OCI-LY3 (cell line): ENCODE results near the gene TBPL2.
A peak's percentile ranks its signal among the peaks of the same experiment; 100 is the strongest.

Experiments used
- H2AFZ ChIP-seq: fragments of 200-600, 300-600 bp; shearing (Covaris generic); 2 replicates; pipeline ENCODE4 v1.6.0; 2014; ENCODE audit warnings: antibody characterized with exemption, low read depth, low read length
- H3K27ac ChIP-seq: fragments of 200-600, 300-600 bp; sonication (generic); 2 replicates; pipeline ENCODE4 v1.5.1; 2014; ENCODE audit warnings: mild to moderate bottlenecking, low read length, moderate library complexity, mixed read lengths
- H3K27me3 ChIP-seq: fragments of 200-600, 300-600 bp; sonication (generic); 2 replicates; pipeline ENCODE4 v1.6.1; 2014; ENCODE audit warnings: low read depth, low read length, mixed read lengths
- H3K36me3 ChIP-seq: fragments of 200-600, 300-600 bp; sonication (generic); replicated peaks from 2 replicates; pipeline ENCODE3; 2014; ENCODE audit warnings: low read depth, low read length, mixed read lengths
- H3K4me1 ChIP-seq: fragments of 300-600, 200-600 bp; sonication (generic); 2 replicates; pipeline ENCODE4 v1.6.1; 2014; ENCODE audit warnings: low read length, mixed read lengths
- H3K4me2 ChIP-seq: fragments of 200-600, 300-600 bp; sonication (generic); 2 replicates; pipeline ENCODE4 v1.6.1; 2014; ENCODE audit warnings: low read length, mixed read lengths
- H3K4me3 ChIP-seq: fragments of 300-600, 200-600 bp; sonication (generic); 2 replicates; pipeline ENCODE4 v1.5.1; 2014; ENCODE audit warnings: antibody characterized with exemption, mild to moderate bottlenecking, low read length, moderate library complexity
- H3K79me2 ChIP-seq: fragments of 300-600, 200-600 bp; shearing (Covaris generic); 2 replicates; pipeline ENCODE4 v1.6.1; 2014; ENCODE audit warnings: mild to moderate bottlenecking, low read length, mixed read lengths
- H3K9ac ChIP-seq: fragments of 300-600, 200-600 bp; shearing (Covaris generic); 2 replicates; pipeline ENCODE4 v1.6.0; 2014; ENCODE audit warnings: mild to moderate bottlenecking, low read length, moderate library complexity
- H3K9me3 ChIP-seq: fragments of 200-600, 300-600 bp; shearing (Covaris generic); 2 replicates; pipeline ENCODE4 v1.6.1; 2014; ENCODE audit warnings: low read length, mixed read lengths; ENCODE audit not compliant: insufficient read depth
- H4K20me1 ChIP-seq: fragments of 200-600, 300-600 bp; sonication (generic); 2 replicates; pipeline ENCODE4 v1.6.1; 2016; ENCODE audit warnings: low read length, mixed read lengths; ENCODE audit not compliant: insufficient read depth
- EZH2phosphoT487 ChIP-seq: fragments of 200-600 bp; shearing (Covaris generic); IDR thresholded peaks from 2 replicates; pipeline ENCODE4 v1.6.1; 2018; ENCODE audit warnings: antibody characterized with exemption, mixed run types, low read depth
- TF ChIP-seq, protein P1 (sequence below): fragments of 200-600, 300-600 bp; sonication (generic); IDR thresholded peaks from 2 replicates; pipeline ENCODE4 v1.5.1; 2014; ENCODE audit warnings: antibody characterized with exemption, low read length, low read depth

Gene TBPL2

DNA sequence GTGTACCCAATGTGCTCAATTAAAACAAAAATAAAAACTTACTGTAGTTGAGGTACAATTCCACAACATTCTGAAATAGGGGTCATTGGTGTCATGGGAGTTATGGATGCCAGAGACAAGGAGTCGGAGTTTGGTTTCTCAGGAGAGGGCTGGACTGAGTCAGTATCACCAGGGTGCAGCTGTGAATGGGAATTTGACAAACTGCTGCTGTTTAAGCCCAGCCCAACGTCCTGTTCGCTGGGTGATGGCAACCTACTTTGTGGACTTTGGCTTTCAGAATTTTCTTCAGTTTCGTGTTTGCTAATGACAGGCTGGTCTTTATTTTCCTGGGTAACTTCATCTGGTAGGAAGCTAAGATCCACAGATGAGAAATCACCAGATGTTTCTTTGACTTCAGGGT lies 3.9 kb downstream of the TBPL2 start:
- H3K9ac ChIP-seq, result no peak overlapping the region
- no peak overlapping the region for H3K4me2 ChIP-seq
- H3K4me3 ChIP-seq, result no peak overlapping the region
- H3K9me3 ChIP-seq, result no peaks in the 10 kb centered on the region
- TF ChIP-seq, protein P1, sequence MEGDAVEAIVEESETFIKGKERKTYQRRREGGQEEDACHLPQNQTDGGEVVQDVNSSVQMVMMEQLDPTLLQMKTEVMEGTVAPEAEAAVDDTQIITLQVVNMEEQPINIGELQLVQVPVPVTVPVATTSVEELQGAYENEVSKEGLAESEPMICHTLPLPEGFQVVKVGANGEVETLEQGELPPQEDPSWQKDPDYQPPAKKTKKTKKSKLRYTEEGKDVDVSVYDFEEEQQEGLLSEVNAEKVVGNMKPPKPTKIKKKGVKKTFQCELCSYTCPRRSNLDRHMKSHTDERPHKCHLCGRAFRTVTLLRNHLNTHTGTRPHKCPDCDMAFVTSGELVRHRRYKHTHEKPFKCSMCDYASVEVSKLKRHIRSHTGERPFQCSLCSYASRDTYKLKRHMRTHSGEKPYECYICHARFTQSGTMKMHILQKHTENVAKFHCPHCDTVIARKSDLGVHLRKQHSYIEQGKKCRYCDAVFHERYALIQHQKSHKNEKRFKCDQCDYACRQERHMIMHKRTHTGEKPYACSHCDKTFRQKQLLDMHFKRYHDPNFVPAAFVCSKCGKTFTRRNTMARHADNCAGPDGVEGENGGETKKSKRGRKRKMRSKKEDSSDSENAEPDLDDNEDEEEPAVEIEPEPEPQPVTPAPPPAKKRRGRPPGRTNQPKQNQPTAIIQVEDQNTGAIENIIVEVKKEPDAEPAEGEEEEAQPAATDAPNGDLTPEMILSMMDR, result no peak
- TF ChIP-seq EZH2phosphoT487, result no peak
- peaks cover 23% of the 10 kb centered on the region for H3K27me3 ChIP-seq
- no peaks in the 10 kb centered on the region for H3K36me3 ChIP-seq
- no peak overlapping the region for H3K27ac ChIP-seq
- no peaks in the 10 kb centered on the region for H4K20me1 ChIP-seq
- no peak overlapping the region for H2AFZ ChIP-seq
- peaks cover 13% of the 10 kb centered on the region for H3K4me1 ChIP-seq
- H3K79me2 ChIP-seq, result no peaks in the 10 kb centered on the region

DNA sequence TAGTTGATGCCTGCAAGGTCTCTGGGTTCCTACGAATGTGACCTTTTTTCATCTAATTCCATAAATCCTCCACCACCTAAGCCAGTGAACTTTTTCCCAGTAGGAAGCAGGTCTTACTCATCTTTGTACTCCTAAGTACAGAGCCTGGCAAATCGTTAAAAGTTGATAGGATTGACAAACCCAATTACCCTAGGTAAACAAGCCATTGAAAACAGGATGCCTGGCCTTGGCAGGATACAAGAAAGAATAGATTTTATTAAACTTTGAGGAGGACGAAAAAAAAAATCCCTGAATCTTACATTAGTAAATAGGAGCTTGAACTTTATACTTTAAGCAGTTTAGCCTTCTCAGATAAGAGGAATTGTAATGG lies 5.6 kb downstream of the TBPL2 start:
- H3K4me3 ChIP-seq, result no peak overlapping the region
- H4K20me1 ChIP-seq, result no peaks in the 10 kb centered on the region
- TF ChIP-seq, protein P1, result no peak
- no peak for TF ChIP-seq EZH2phosphoT487
- peaks cover 16% of the 10 kb centered on the region for H3K4me1 ChIP-seq
- H3K27me3 ChIP-seq, result peaks cover 27% of the 10 kb centered on the region
- no peaks in the 10 kb centered on the region for H3K9me3 ChIP-seq
- no peaks in the 10 kb centered on the region for H3K79me2 ChIP-seq
- no peak overlapping the region for H2AFZ ChIP-seq
- H3K36me3 ChIP-seq, result no peaks in the 10 kb centered on the region
- no peak overlapping the region for H3K27ac ChIP-seq
- no peak overlapping the region for H3K4me2 ChIP-seq
- H3K9ac ChIP-seq, result no peak overlapping the region

DNA sequence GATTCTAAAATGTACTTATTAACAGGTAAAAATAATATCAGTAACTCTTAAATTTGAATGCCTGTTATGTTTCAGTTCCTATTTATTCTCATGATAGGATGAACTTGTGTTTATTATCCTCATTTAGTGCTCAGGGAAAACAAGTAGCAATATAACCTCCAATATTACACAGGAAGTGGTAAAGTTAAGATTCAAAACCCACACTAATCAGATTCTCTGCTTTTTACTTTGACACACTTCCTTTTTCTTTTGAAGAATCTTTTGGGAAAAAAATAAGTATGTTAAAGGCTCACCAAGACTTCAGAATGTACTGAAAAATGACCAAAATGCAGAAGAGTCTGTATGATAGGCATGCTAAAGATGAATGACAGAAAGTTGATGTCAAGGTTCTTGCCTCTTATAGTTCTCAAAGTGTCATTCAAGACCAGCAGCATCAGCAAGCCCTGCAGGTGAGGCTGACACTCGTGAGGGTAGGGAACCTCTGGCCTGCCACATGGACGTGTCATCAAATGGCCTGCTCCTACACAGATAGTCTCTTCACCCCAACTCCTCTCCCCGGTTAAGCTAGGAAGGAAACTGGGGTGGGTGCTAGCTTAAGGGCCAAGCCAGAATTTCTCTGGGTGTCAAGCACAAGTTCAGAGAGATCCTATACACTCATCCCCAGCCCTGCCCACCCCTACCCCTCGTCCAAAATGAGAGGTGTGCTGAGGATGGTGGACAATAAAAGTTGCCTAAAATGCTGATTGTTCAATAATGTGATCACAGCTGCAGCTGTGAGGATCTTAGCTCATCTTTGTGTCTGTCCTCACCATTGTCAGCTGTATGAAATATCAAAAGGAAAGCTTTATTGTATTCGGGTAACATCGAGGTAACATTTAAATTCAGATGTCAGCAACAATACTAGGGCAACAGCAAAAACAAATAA lies 6.3 kb downstream of the TBPL2 start:
- no peaks in the 10 kb centered on the region for H4K20me1 ChIP-seq
- no peak overlapping the region for H3K9ac ChIP-seq
- peaks cover 17% of the 10 kb centered on the region for H3K4me1 ChIP-seq
- H3K27me3 ChIP-seq, result peaks cover 27% of the 10 kb centered on the region
- H3K27ac ChIP-seq, result no peak overlapping the region
- no peaks in the 10 kb centered on the region for H3K79me2 ChIP-seq
- H2AFZ ChIP-seq, result no peak overlapping the region
- peak overlapping the region; percentile 54 for H3K4me2 ChIP-seq
- no peaks in the 10 kb centered on the region for H3K9me3 ChIP-seq
- 0 out of 2 replicates have a peak overlapping the region, but pooled peaks have one; percentile 6 for H3K4me3 ChIP-seq
- H3K36me3 ChIP-seq, result no peaks in the 10 kb centered on the region
- TF ChIP-seq EZH2phosphoT487, result no peak
- TF ChIP-seq, protein P1, result no peak

DNA sequence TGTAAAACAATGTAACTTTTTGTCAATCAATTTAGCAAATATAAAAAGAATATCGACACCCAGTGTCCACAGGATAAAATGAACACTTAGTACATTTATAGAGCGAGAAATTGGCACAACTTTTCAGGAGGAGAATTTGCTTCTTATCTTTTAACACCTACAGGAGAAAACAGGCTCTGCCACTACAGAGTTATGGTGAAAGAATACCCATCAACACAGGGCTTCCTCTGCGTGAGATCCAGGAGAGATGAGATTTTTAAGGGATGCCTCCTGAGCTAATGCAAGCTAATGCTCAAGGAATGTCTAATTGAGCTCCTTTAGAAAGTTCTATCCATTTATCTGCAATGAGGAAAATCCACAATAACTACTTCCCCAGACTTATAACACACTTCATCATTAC lies 7.8 kb downstream of the TBPL2 start:
- Histone ChIP-seq H3K79me2 (no peaks in the 10 kb centered on the region), H3K4me1 (peaks cover 15% of the 10 kb centered on the region), H3K4me2 (no peak overlapping the region), H3K4me3 (no peak overlapping the region), H2AFZ (no peak overlapping the region), H3K36me3 (no peaks in the 10 kb centered on the region), H3K9me3 (no peaks in the 10 kb centered on the region), H3K9ac (no peak overlapping the region), H3K27ac (no peak overlapping the region), H3K27me3 (peaks cover 23% of the 10 kb centered on the region), H4K20me1 (no peaks in the 10 kb centered on the region)
- TF ChIP-seq, protein P1, result no peak
- TF ChIP-seq EZH2phosphoT487, result no peak
